Fibroblast of upper back skin (primary cell): Measurements from ENCODE around the gene DENND11.

ENCODE experiments used
- DNase-seq: peaks from one replicate; pipeline ENCODE4 v3.0.0-alpha.2; 2013

DENND11 gene

DNA sequence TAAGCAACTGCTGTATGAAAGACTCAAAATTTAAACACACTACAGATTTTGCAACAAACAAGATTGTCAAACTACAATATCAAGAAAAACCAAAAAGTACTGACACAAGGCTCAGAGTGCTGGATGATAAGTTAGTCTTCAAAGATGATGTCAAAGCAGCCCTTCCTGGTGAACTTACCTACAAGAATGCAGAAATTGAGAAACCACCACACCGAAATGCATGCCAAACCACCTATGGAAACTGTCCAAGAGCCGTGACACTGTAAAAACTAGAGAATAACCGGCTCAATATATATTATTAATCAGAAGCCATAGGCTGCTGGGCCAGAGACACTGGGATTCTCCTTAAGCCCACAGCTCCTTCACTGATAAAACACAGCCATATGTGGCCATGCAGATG lies 25.3 kb downstream of the DENND11 start:
- peak; percentile 75 for DNase-seq

DNA sequence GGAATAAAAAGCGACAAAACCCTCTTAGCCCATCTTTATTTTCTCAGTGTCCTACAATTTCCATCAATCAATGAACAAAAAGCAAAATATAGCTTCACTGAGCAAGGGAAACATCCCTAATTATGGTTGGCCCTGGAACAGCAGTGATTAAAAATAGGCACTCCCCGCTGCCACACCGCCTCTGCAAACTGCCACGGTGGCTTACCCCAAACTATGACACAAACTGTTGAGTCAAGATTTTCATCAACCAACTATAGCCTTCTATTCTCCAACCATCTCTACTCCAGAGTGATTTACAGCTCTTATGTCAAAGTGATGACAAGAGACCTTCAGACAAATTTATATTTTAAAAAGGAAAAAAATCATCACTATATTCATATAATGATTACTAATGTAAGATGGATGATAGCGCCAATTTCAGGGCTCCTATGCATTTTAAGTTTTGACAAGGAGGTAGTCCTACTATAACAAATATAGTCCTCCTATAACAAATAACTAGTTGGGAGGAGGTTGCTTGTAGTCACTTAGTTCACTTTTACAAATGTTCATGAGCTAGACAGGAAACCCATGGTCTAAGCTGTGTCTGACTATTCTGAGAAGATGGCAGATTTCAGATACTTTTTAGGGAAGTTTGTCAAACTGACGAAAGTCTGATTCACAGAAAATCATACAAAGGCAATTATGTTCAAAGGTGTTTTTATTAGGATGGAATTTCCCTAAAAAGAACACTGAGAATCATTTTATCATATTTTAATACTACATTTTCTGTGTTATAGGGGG lies 26.3 kb downstream of the DENND11 start:
- peak; percentile 22 for DNase-seq

DNA sequence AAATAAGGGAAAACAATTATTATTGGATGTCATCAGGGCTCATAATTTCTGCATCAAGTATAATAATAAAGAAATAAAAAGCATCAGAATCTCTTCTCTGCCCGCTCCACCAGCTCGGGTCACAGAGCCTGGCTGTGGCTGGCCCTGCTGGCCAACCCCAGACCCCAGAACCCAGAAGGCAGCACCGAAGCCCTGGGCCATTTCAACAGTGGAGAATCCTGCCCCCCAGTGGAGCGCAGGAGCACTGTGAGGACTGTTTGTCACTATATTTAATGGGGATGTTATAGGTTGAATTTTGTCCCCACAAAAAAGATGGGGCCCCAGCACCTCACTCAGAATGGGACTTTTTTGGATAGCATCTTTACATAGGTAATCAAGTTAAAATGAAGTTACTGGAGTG lies 27.3 kb downstream of the DENND11 start:
- no peak for DNase-seq

GRCh38 chr7:141674171-141674671 lies 27.7 kb downstream of the DENND11 start:
- peak; percentile 11 for DNase-seq

DNA sequence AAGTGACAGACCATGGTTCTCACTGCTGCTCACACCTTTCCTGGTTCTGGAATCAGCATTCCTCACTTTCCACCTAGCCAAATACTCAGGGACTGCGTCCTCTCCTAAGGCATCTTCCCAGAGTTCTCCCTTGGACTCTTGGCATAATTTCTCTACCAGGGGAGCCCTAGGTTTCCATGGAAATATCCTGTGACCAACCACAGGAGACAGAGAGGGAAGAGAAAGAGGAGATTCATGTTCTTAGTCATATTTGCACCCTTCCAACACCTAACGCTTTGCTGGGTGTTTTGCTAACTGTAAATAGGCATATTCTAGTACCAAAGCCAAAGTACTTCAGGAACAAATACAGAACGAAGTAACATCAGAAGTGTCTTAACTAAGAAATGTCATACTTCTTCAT lies 28.6 kb downstream of the DENND11 start:
- no peak for DNase-seq

GRCh38 chr7:141671705-141672496 lies 30.1 kb downstream of the DENND11 start:
- no peak for DNase-seq

- DNase-seq = no peak
Observed at GRCh38 chr7:141668853-141669252, 33.1 kb downstream of the DENND11 start.

DNA sequence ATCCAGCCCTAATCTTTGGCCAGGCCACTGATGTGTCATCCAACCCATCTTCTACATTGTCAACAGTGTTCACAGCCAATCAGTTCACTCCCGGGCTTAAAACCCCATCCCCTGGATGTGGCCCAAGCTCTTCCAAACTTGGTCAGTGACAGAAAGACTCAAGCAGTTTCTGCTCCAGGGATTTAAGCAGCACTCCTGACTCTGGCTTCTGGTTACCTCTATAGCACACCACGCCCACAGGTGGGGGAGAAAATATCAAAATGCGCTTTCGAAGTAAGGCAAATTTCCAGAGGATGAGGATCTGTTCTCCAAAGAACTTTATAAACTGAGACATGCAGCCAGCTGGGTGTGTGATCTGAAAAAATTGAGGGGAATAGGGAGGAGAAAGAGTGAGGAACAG lies 35.9 kb downstream of the DENND11 start:
- DNase-seq = no peak

- DNase-seq = no peak
Observed at GRCh38 chr7:141665208-141666035, 36.5 kb downstream of the DENND11 start.

- no peak for DNase-seq
Observed at GRCh38 chr7:141664450-141664849, 37.5 kb downstream of the DENND11 start.

DNA sequence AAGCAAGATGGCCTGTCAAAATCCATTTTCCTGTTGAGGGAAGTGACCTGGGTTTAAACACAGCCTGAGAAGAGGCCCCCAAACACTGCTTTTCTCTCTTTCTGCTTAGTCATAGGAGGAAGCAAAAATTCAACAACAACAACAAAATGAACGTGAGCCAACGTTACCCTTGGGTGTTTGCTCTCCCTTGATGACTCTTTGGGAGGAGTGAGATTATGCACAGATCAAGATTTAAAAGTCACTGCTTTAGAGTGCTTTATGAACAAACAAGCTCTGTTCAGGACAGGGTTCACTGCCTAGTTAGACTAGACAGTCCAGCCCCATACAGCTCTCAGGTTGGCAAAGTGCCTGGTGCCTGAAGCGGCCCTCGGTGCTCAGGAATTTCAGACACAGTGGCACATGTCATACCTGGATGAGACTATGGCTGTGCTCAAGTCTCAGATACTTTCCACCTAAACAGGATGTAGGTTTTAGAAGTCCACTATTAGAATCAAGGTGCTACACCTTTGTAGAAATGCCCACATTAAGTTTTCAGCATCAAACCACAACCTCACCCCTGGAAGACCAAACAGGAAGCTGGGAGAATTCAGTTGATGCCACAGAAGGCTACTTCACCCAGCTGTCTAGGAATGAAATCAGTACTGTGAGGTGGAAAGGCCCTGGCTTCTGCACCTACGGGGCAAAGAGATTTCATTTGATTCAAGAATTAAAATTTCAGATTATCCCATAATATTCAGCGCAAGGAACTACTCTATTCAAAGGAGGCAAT lies 38.7 kb downstream of the DENND11 start:
- DNase-seq = no peak

GRCh38 chr7:141660259-141660658 lies 41.7 kb downstream of the DENND11 start:
- DNase-seq = no peak

DNA sequence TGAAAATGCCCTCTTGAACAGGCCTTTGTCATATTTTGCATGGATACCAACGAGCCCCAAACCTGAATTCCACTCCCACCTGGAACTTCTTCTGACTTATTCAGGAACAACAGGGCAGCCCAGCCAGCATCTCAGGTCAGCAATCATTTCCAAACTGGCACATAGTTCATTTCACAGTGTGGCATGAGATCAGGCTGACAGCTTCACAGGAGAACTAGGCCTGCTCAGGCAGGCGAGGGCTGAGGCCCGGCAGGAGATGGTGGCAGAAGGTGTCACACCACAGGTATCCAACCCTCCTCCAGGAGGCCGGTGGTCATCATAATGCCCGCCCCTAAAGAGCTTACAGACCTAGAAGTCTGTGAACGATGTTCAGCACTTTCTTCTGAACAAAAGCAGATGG lies 42.5 kb downstream of the DENND11 start:
- DNase-seq = no peak

DNA sequence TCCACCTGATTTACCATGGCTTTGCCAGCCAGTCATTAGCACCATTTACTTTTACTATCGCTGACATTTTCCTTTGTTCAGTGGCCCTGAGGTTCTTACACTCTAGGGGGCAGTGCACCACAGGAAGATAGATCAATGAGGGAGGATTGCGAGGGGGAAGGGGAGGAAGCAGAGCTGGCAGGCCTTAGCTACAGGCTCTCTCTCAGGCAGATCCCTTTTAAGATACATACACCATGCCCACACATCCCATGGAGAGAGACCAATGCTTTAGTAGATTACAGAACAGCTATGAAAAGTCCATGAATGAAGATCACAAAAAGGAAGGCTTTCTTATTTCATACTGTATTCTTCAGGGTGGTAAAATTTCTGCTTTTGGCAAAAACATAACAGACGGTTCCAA lies 47.4 kb downstream of the DENND11 start:
- DNase-seq = peak; percentile 69

DNA sequence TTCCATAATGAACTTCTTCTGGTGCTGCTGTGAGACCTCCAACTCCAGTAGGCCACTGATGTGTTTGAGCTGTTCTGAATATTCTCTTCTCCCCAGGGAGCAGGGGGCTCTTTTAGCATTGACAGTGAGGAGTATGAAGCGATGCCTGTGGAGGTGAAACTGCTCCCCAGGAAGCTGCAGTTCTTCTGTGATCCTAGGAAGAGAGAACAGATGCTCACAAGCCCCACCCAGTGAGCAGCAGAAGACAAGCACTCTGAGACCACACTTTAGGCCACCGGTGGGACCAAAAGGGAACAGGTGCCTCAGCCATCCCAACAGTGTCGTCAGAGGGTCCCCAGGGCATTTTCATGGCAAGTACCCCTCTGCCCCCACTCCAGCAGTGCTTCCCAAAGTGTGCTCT lies 49.3 kb downstream of the DENND11 start:
- no peak for DNase-seq
